Activated T-helper 1 cell treated with anti-CD3 and anti-CD28 coated beads, Interleukin-2, amount 50 U/mL, for 16 hours (primary cell): ENCODE results near the gene POU4F3.

Experiments used
- DNase-seq, 2 donors: peaks; one replicate each; pipeline ENCODE4 v3.0.0-alpha.2; 2020; ENCODE audit warnings: low read depth in 1 of 2, low spot score in 1 of 2

The POU4F3 gene

DNA sequence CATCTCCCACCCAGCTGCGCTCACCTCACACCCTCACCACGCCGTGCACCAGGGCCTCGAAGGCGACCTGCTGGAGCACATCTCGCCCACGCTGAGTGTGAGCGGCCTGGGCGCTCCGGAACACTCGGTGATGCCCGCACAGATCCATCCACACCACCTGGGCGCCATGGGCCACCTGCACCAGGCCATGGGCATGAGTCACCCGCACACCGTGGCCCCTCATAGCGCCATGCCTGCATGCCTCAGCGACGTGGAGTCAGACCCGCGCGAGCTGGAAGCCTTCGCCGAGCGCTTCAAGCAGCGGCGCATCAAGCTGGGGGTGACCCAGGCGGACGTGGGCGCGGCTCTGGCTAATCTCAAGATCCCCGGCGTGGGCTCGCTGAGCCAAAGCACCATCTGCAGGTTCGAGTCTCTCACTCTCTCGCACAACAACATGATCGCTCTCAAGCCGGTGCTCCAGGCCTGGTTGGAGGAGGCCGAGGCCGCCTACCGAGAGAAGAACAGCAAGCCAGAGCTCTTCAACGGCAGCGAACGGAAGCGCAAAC, 1.1 kb downstream of the POU4F3 start:
- no peak for DNase-seq

GRCh38 chr5:146340260-146341081, 1.8 kb downstream of the POU4F3 start:
- no peak for DNase-seq

GRCh38 chr5:146341854-146342253, 3.2 kb downstream of the POU4F3 start:
- no peak for DNase-seq

DNA sequence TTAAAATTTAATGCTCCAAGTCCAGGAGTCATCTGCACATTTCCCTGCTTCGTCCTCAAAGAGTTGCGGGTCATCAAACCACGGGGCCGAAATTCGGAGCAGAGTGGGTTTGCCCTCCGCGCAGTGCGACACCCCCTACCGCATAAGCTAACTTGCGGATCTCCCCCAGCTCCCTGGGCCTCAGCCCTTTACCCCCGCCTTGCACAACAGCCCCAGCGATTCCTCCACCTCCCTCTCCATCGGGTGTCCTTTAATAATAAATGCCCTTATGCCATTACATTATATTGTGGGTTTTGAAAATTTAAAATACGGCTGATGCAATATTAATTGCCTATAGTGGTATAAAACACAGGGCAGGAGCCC, 3.9 kb downstream of the POU4F3 start:
- DNase-seq = no peak

DNA sequence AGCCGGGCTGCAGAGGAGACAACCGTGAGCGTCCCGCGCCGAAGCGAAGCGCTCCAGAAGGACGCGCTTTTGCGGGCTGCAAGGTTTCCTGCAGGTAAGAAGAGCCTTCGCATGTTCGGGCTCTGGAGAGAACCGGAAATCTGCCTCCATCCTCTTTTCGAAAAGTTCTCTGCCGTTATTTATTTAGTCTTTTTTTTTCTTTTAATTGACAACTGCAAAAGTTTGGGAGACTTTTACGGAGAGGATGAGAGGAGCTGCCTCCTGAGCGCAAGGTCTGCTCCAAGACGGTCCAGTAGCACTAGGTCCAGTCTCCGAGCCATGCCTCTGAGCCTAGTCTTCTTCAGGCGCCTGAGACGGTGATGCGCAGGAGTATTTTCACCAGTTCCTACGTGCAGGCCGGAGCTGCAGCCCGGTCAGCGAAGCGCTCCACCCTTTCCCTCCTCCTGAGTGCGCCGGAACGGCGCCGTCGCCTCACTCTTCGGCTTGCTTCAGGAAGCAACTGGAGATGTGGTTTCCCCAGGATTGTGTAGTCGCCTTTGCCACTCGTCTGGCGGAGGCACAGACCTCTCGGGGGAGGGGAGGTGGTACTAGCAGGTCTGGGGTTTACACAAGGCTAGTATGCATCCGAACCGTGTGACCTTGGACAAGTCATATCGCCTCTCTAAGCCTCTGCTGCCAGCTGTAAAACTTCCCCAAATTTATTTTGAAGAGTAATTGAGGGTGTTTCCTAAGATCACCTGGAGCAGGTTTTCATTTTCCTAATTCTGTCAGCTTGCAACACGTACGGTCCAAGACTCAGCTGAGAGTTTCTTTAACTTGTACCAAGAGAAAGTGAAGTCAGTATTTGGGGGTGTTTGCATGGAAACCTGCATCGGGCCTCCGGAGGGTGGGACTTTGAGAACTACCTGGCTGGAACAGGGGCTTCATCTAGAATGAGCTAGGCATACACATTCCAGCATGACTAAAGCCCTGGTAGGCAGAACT, 4.5 kb downstream of the POU4F3 start:
- no peak for DNase-seq

- no peak for DNase-seq
These were observed 5.8 kb downstream of the POU4F3 start for GRCh38 chr5:146344155-146345118.

DNA sequence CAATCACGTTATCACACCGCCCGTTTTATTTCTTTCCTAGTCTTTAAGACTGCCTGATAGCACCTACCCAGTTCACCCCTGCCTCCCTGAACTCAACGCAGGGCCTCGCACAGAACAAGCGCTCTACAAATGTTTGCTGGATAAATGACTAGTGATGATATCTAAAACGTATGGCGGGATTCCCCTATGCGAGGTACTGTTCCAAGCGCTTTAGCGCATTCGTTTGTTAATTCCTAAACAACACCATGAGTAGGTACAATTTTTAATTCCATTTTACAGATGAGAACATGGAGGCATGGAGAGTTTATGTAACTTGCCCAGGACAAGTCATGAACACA, 6.6 kb downstream of the POU4F3 start:
- DNase-seq = no peak

DNA sequence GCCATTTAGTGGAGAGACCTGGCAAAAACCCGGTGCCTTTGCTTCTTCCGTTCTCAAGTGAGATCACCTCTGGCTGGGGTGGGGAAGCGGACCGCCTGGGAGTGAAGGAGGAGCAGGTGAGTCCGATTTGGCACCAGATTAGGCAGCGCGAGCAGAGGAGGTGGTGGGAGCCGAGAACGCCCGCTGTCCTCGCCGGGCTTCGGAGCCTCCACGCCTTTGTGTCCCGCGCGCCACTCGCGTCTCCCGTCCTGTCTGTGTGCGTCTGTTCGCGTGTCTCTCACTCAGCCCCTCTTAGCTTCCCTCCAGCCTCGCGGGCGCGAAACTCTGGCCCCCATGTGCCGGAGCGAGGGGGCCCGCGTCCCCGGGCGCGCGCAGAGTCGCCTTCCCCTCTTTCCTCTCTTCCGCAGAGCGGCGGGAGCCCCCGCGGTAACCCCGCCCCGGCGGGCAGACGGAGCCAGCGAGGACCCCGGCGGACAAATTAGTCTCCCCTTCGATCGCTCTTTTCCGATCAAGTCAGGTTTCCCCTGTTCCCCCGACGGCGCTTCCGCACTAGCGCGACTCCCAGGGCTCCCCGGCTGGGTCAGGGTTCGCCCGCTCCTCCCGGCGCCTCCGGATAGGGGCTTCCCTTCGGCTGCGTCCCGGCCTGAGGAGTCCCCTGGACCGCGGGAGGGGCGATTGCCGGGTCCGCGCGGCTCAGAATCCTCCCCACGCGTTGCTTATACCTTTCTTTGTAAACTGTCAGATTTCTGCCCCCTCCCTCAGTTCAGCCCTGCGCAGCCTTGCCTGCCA, 7.1 kb downstream of the POU4F3 start:
- no peak for DNase-seq

DNA sequence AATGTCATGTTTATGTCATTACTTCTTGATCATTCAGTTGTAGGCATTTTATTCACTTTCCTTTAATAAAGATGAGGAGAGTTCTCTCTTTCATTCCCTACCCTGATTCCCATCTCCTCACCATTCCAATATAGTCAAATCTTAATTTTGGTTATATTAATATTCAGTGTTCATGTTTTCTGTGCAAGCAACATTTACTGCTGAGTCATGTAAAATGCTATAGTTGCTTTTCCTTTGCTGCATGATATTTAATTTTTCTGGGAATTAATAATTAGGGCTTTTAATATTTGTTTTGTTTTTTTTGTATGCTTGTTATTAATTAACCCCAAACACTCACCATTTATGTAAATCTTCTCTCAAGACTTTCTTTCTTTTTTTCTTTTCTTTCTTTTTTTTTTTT, 18.5 kb downstream of the POU4F3 start:
- DNase-seq = no peak

DNA sequence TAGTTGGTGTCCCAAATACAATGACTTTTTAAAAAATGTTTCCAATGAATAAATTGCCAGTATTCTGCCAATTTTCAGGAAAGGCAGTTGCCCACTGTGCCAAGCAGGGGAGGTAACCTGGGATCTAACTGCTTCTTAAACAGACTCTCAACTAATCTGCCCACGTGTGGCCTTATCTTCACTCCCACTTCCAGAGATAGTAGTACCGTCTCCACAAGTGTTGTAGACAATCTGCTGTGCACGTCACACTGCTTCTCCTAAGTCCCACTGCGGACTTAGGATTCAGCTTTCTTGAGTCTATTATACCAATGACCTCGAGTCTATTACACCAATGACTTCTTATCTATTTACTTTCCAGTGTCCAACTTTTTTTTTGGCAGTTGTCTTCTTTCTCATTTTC, 21.2 kb downstream of the POU4F3 start:
- DNase-seq = no peak

DNA sequence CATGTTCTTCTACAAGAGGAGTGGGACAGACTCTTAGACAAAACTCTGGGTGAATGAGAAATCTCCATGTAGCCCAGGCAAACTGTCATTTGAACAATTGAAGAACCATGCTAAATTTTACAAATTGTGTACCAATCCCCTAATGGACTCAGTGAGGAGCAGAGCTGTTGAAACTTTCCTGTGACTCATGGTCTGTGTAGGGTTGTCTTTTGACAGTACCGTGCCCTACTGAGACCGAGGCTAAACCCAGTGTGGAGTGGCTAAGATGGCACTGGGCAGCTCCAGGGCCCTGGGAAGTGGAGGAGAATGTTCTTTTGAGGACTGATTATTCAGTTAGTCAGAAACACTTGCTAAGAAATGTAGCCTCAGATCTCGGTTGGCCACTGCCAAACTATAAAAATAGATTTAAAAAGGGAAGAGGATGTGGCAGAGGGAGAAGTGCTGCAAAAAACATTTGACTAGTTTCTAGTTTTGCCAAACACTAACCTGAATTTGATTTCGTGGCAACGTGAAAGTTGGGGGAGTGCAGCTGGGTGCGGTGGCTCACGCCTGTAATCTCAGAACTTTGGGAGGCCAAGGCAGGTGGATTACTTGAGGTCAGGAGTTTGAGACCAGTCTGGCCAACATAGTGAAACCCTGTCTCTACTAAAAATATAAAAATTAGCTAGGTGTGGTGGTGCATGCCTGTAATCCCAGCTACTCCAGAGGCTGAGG, 24.7 kb downstream of the POU4F3 start:
- DNase-seq = no peak

GRCh38 chr5:146365618-146366017, 27.0 kb downstream of the POU4F3 start:
- DNase-seq = no peak

GRCh38 chr5:146366904-146367303, 28.3 kb downstream of the POU4F3 start:
- no peak for DNase-seq

- no peak for DNase-seq
These were observed 29.5 kb downstream of the POU4F3 start for GRCh38 chr5:146368137-146368536.

GRCh38 chr5:146369691-146370090, 31.1 kb downstream of the POU4F3 start:
- DNase-seq = no peak

DNA sequence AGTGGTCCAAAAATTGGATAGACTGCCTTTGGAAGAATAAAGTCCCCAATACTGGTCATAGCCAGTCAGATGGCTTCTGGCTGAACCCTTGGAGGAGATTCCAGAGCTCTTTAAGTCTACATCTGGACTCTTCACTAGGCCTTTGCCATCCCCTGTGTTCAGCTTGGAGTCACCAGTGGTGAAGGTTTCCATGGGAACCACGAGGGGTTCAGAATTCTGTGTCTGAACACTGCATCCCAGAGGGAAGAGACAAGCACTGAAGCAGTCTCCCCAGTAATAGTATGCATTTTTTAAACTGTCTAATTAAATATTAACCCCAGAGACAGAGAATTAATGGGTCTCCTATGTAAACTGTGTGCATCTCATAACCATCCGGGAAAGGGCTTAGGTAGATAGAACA, 38.2 kb downstream of the POU4F3 start:
- DNase-seq = no peak

GRCh38 chr5:146378986-146379385, 40.3 kb downstream of the POU4F3 start:
- DNase-seq = no peak

DNA sequence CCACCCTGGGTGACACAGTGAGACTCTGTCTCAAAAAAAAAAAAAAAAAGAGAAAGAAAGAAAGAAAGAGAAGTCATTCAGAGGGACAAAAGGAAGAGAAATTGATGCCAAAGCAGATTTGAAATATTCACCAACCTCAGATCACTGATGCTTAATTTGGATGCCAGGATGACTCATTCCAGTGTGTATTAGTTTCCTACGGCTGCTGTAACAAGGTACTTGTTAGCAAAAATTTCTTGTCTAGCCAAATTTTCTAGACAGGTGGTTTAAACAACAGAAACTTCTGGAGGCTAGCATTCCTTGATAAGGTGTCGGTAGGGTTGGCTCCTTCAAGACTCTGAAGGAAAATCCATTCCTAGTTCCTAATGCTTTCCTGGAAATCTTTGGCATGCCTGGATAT, 42.1 kb downstream of the POU4F3 start:
- no peak for DNase-seq

DNA sequence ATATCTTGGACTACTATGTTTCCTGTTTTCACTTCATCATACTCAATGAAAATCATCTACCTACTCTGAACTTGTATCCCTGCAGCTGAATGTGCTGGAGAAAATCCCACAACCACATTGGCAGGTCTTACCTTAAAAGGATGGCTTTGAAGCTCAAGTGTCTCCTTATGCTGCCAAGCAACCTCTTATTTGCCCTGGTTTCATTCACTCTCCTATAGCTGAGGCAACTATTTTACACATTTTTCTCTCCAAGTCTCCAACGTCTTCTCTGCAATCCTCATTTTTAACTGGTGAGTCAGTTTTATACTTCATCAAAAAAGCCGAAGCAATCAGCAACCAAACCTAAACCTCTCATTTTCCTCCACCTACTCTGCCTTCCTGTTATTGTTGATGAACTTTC, 49.7 kb downstream of the POU4F3 start:
- no peak for DNase-seq
